ENCODE data around the gene BRINP2.

BRINP2 gene

GRCh38 chr1:177227978-177228692 lies 57.4 kb downstream of the BRINP2 start:
- DNase-seq = no peak

GRCh38 chr1:177228693-177229065 lies 57.9 kb downstream of the BRINP2 start:
- no peak for DNase-seq

GRCh38 chr1:177229781-177230180 lies 59.0 kb downstream of the BRINP2 start:
- no peak for DNase-seq

- DNase-seq = no peak
Observed at GRCh38 chr1:177230228-177231016, 59.7 kb downstream of the BRINP2 start.

GRCh38 chr1:177235350-177235749 lies 64.6 kb downstream of the BRINP2 start:
- DNase-seq = no peak

GRCh38 chr1:177236962-177237361 lies 66.2 kb downstream of the BRINP2 start:
- DNase-seq = no peak

- no peak for DNase-seq
Observed at GRCh38 chr1:177238967-177239366, 68.2 kb downstream of the BRINP2 start.

- DNase-seq = no peak
Observed at GRCh38 chr1:177239792-177240191, 69.0 kb downstream of the BRINP2 start.

- DNase-seq = no peak
Observed at GRCh38 chr1:177243773-177244172, 73.0 kb downstream of the BRINP2 start.

- DNase-seq = no peak
Observed at GRCh38 chr1:177246710-177247580, 76.2 kb downstream of the BRINP2 start.

- DNase-seq = no peak
Observed at GRCh38 chr1:177247623-177248176, 76.9 kb downstream of the BRINP2 start.

GRCh38 chr1:177248258-177248657 lies 77.5 kb downstream of the BRINP2 start:
- no peak for DNase-seq

GRCh38 chr1:177249231-177249630 lies 78.5 kb downstream of the BRINP2 start:
- no peak for DNase-seq

GRCh38 chr1:177252877-177253276 lies 82.1 kb downstream of the BRINP2 start:
- DNase-seq = no peak

GRCh38 chr1:177255411-177255810 lies 84.7 kb downstream of the BRINP2 start:
- DNase-seq = no peak

GRCh38 chr1:177256153-177257075 lies 85.7 kb downstream of the BRINP2 start:
- peak; percentile 7 for DNase-seq

- no peak for DNase-seq
Observed at GRCh38 chr1:177257128-177257527, 86.4 kb downstream of the BRINP2 start.

- DNase-seq = no peak
Observed at GRCh38 chr1:177257576-177257975, 86.8 kb downstream of the BRINP2 start.

GRCh38 chr1:177270863-177271262 lies 100.1 kb downstream of the BRINP2 start:
- no peak for DNase-seq

- DNase-seq = no peak
Observed at GRCh38 chr1:177273141-177273540, 102.4 kb downstream of the BRINP2 start.

- DNase-seq = no peak
Observed at GRCh38 chr1:177274687-177275211, 104.0 kb downstream of the BRINP2 start.

- no peak for DNase-seq
Observed at GRCh38 chr1:177275736-177276135, 105.0 kb downstream of the BRINP2 start.

All from inflammatory macrophage treated with lipopolysaccharide for 4 hours (primary cell).